K562 (cell line): ENCODE results near the gene GORASP1. TPM values are rescaled to one million over a fixed set of nuclear protein-coding genes. Genes with fewer than 3 reads are reported as not detected.

ENCODE experiments used
- BRCA1 ChIP-seq, 2 experiments: fragments of 450-650 bp in 1 of 2; sonication (generic) in 1 of 2; formaldehyde crosslinking in 1 of 2; IDR thresholded peaks; 2 replicates each; pipeline versions ENCODE4 v1.5.0 to v1.6.1; 2017 to 2020; ENCODE audit warnings: mild to moderate bottlenecking in 1 of 2, missing genetic modification reagents in 1 of 2
- GTF2B ChIP-seq: IDR thresholded peaks from 2 replicates; pipeline ENCODE4 v1.6.1; 2011; ENCODE audit not compliant: insufficient read length; ENCODE audit errors: extremely low read depth
- HLTF ChIP-seq: fragments of 450-650 bp; IDR thresholded peaks from 2 replicates; pipeline ENCODE4 v1.6.1; 2016
- KLF13 ChIP-seq: fragments of 450-650 bp; IDR thresholded peaks from 2 replicates; pipeline ENCODE4 v1.6.1; 2016; ENCODE audit warnings: missing genetic modification characterization, low read depth, mild to moderate bottlenecking, missing compliant biosample characterization, moderate library complexity, borderline replicate concordance
- MCM5 ChIP-seq: fragments of 450-650 bp; IDR thresholded peaks from 2 replicates; pipeline ENCODE4 v1.6.1; 2016; ENCODE audit warnings: low read depth
- NFE2L1 ChIP-seq: fragments of 450-650 bp; IDR thresholded peaks from 2 replicates; pipeline ENCODE4 v1.6.1; 2016; ENCODE audit warnings: missing genetic modification characterization, low read depth, mild to moderate bottlenecking, missing compliant biosample characterization, moderate library complexity, borderline replicate concordance
- PHB ChIP-seq: fragments of 250-450 bp; sonication (Bioruptor Pico); IDR thresholded peaks from 2 replicates; pipeline ENCODE4 v1.5.0; 2021
- PHTF2 ChIP-seq: fragments of 250-450 bp; sonication (Bioruptor Pico); IDR thresholded peaks from 2 replicates; pipeline ENCODE4 v1.5.0; 2021; ENCODE audit warnings: mild to moderate bottlenecking
- SMARCA4 ChIP-seq: fragments of 450-650 bp; IDR thresholded peaks from 2 replicates; pipeline ENCODE4 v1.6.1; 2016
- TOE1 ChIP-seq, 2 experiments: fragments of 450-650 bp in 1 of 2; sonication (generic) in 1 of 2; formaldehyde crosslinking in 1 of 2; IDR thresholded peaks; 2 replicates each; pipeline versions ENCODE4 v1.7.1 to v1.8.0; 2016 to 2022; ENCODE audit warnings: borderline replicate concordance in 2 of 2, mild to moderate bottlenecking in 2 of 2, antibody characterized with exemption in 1 of 2, inconsistent platforms in 1 of 2, low read depth in 1 of 2, missing genetic modification reagents in 1 of 2, moderate library complexity in 1 of 2
- ZNF23 ChIP-seq: fragments of 250-450 bp; sonication (Bioruptor Pico); IDR thresholded peaks from 2 replicates; pipeline ENCODE4 v1.4.0; 2020; ENCODE audit warnings: mild to moderate bottlenecking
- ZNF589 ChIP-seq: fragments of 200-800 bp; sonication (Bioruptor generic); IDR thresholded peaks from 2 replicates; pipeline ENCODE4 v1.6.1; 2016; ENCODE audit warnings: low read depth, missing genetic modification characterization, missing compliant biosample characterization
- ZNF609 ChIP-seq: sonication (generic); formaldehyde crosslinking; IDR thresholded peaks from 2 replicates; pipeline ENCODE4 v1.8.1; 2023; ENCODE audit warnings: missing genetic modification reagents, mild to moderate bottlenecking, borderline replicate concordance
- ZNF740 ChIP-seq, 3 experiments: fragments of 200-800 bp in 1 of 3; sonication (Bioruptor generic) in 1 of 3; sonication (generic) in 1 of 3; formaldehyde crosslinking in 1 of 3; IDR thresholded peaks; 2 replicates each; pipeline versions ENCODE4 v1.6.1 to v1.8.0; 2016 to 2022; ENCODE audit warnings: mild to moderate bottlenecking in 2 of 3, missing compliant biosample characterization in 2 of 3, missing genetic modification characterization in 2 of 3, missing genetic modification reagents in 1 of 3
- ZNF75A ChIP-seq: fragments of 450-650 bp; formaldehyde crosslinking; IDR thresholded peaks from 2 replicates; pipeline ENCODE4 v1.4.0; 2020; ENCODE audit warnings: mild to moderate bottlenecking
- polyA plus RNA-seq, 8 experiments: library from polyadenylated mRNA; depleted of rRNA in 4 of 8; stranded (reverse) in 5 of 8; unstranded in 3 of 8; fragments of >200 nt; fragmentation: Nextera tagmentation in 2 of 8; fragmentation: Illumina TruSeq in 1 of 8; extraction: Ambion mirVana in 2 of 8; extraction: Trizol in 1 of 8; gene quantifications; 2 replicates each; pipeline versions ENCODE4 v1.2.1 to v1.2.3, GENCODE V29; 2011 to 2014; ENCODE audit warnings: inconsistent platforms in 1 of 8, missing spikeins in 1 of 8
- total RNA-seq, 7 experiments: library from RNA; depleted of rRNA in 6 of 7; stranded (reverse); fragments of >200 nt in 6 of 7; fragmentation: Illumina TruSeq in 2 of 7; extraction: Trizol in 2 of 7; gene quantifications; 2 replicates each; pipeline versions ENCODE4 v1.2.1 to v1.2.3, GENCODE V29; 2011 to 2021; ENCODE audit warnings: low replicate concordance in 1 of 7
- TF ChIP-seq, protein P1 (sequence below): fragments of 250-450 bp; sonication (Bioruptor Pico); IDR thresholded peaks from 2 replicates; pipeline ENCODE4 v1.8.0; 2021; ENCODE audit warnings: moderate library complexity, mild to moderate bottlenecking, inconsistent platforms
- TF ChIP-seq, protein P2 (sequence below): fragments of 250-450 bp; sonication (Bioruptor Pico); IDR thresholded peaks from 2 replicates; pipeline ENCODE4 v1.8.0; 2022; ENCODE audit warnings: moderate library complexity, mild to moderate bottlenecking, inconsistent platforms

The GORASP1 gene
- total and polyA plus RNA-seq, 9 of the 15 experiments (the other 6 are each of a cell fraction or from before 2014, with no cell fraction given): 8.4 to 87.9 (median 67.6) TPM

DNA sequence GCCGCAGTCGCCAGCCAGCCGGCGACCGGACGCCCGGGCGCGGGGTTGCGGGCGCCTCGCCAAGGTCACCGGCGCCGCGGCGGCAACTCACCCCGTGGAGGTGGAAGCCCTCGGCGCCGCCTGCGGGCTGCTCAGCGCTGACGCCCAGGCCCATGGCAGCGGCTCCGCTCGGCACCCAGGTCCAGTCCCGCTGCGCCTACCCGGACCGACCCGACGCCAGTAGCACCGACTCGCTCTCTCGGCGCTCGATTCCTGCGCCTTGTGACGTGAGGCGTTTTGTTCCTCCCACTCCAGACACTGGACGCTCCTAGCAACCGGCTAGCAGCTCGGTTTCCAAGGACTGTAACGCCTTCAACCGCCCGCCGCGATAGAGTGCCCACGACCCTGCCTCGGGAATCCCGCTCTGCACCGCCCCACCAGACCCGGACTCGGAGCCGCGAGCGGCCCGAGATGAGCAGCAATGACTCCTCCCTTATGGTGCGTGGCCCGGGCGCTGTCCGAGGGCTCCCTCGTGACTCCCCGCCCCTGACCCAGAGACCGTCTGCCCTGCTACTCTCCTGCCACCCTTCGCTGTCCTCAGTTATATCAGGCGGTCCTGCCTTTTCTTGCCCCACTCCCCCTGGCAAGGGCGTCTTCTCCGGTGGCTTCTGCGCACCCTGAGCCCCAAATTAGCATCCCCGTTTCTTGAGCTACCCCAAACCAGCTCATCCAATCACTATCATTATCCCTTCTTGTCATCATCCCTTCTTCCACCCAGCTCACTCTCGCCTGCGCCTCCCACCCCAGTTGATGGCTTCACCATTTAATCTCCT is at the start of gene GORASP1, which contains the start of gene TTC21A (continued):
- TF ChIP-seq ZNF609 (peak; percentile 85; the same call in 1 of the 2 replicates), PHB (CRISPR knock-in tag) (no peak), NFE2L1 (tag) (no peak), ZNF589 (no peak), ZNF23 (no peak), MCM5 (no peak), ZNF740 (CRISPR knock-in tag; IDR thresholded peaks at IDR 0.05) (no peak), ZNF740 (tag; IDR thresholded peaks at IDR 0.05) (no peak), KLF13 (tag) (no peak), GTF2B (no peak), ZNF75A (no peak), PHTF2 (no peak), TOE1 (IDR thresholded peaks at IDR 0.05; ENCODE audit: borderline replicate concordance) (peak; percentile 76; the same call in 1 of the 2 replicates), TOE1 (CRISPR knock-in tag; IDR thresholded peaks at IDR 0.05; ENCODE audit: borderline replicate concordance, low read depth) (no peak; the same call in 1 of the 2 replicates), SMARCA4 (0 out of 2 replicates have a peak, but pooled peaks have one; percentile 26), HLTF (no peak), BRCA1 (IDR thresholded peaks at IDR 0.05) (no peak), BRCA1 (CRISPR knock-in tag; IDR thresholded peaks at IDR 0.05) (no peak)
- TF ChIP-seq, protein P1, sequence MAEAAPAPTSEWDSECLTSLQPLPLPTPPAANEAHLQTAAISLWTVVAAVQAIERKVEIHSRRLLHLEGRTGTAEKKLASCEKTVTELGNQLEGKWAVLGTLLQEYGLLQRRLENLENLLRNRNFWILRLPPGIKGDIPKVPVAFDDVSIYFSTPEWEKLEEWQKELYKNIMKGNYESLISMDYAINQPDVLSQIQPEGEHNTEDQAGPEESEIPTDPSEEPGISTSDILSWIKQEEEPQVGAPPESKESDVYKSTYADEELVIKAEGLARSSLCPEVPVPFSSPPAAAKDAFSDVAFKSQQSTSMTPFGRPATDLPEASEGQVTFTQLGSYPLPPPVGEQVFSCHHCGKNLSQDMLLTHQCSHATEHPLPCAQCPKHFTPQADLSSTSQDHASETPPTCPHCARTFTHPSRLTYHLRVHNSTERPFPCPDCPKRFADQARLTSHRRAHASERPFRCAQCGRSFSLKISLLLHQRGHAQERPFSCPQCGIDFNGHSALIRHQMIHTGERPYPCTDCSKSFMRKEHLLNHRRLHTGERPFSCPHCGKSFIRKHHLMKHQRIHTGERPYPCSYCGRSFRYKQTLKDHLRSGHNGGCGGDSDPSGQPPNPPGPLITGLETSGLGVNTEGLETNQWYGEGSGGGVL (CRISPR knock-in tag): no peak
- TF ChIP-seq, protein P2, sequence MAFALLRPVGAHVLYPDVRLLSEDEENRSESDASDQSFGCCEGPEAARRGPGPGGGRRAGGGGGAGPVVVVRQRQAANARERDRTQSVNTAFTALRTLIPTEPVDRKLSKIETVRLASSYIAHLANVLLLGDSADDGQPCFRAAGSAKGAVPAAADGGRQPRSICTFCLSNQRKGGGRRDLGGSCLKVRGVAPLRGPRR: no peak
